Colonic mucosa (tissue), 4 donors: Measurements from ENCODE around the gene COG8. TPM values are rescaled to one million over a fixed set of nuclear protein-coding genes. Genes with fewer than 3 reads are reported as not detected.
"Not testable (repeated sequence)": the region's sequence is repeated elsewhere in the genome, so short reads cannot be mapped to it uniquely, and the experiment has no call there.

ENCODE experiments used
- DNase-seq: peaks from one replicate; pipeline ENCODE4 v3.0.0-alpha.2; 2020
- H3K27ac ChIP-seq: fragments of 200-600 bp; one replicate; pipeline ENCODE4 v1.8.0; 2021
- H3K27me3 ChIP-seq: fragments of 200-600 bp; one replicate; pipeline ENCODE4 v1.8.0; 2021
- H3K36me3 ChIP-seq: fragments of 200-600 bp; one replicate; pipeline ENCODE4 v1.8.0; 2021
- H3K4me1 ChIP-seq: fragments of 200-600 bp; one replicate; pipeline ENCODE4 v1.8.0; 2021; ENCODE audit warnings: mild to moderate bottlenecking
- H3K4me3 ChIP-seq: fragments of 200-600 bp; one replicate; pipeline ENCODE4 v1.8.0; 2021
- H3K9ac ChIP-seq, 2 donors: one replicate each; pipeline ENCODE4 v1.7.0; 2013; ENCODE audit warnings: control low read depth in 2 of 2, low read depth in 2 of 2, low read length in 2 of 2
- H3K9me3 ChIP-seq: fragments of 200-600 bp; one replicate; pipeline ENCODE4 v1.8.0; 2021
- CTCF ChIP-seq: fragments of 200-600 bp; IDR thresholded peaks from one replicate; pipeline ENCODE4 v1.8.0; 2022; ENCODE audit warnings: antibody characterized with exemption, mild to moderate bottlenecking
- intact Hi-C: fragments of 100-400 bp; cut with DNase I; formaldehyde crosslinking; loops from one replicate; pipeline ENCODE4 v1.14.1; 2022
- total RNA-seq, 2 donors: library from RNA; stranded (reverse); fragmentation: NEBNext Ultra II Directional in 1 of 2; extraction: Animal tissue kit (Norgen Biotek cat#: 25700) in 1 of 2; gene quantifications; one replicate each; pipeline ENCODE4 v1.2.1, GENCODE V29; 2021
- donor health status: healthy.
- donor health status: DM: no; HTN: no; CAD: no.
- donor health status: DM: no; HTN: no; CAD: no.

The COG8 gene
- total RNA-seq, 2 donors from 2014 or later, result 28.4 to 44.5 TPM

- intact Hi-C loops, result no loop called here
- Histone ChIP-seq H3K36me3 (peaks cover 17% of the 10 kb centered on the region), H3K4me3 (no peak overlapping the region), H3K9me3 (no peaks in the 10 kb centered on the region), H3K27me3 (no peaks in the 10 kb centered on the region), H3K27ac (no peak overlapping the region), H3K4me1 (no peaks in the 10 kb centered on the region), H3K9ac (no peak overlapping the region)
- no peak for DNase-seq
- TF ChIP-seq CTCF, result no peak
Measured at GRCh38 chr16:69368866-69369265, 29.5 kb upstream of the COG8 start.

- Histone ChIP-seq H3K4me1 (no peaks in the 10 kb centered on the region), H3K27ac (no peak overlapping the region), H3K27me3 (no peaks in the 10 kb centered on the region), H3K36me3 (peaks cover 17% of the 10 kb centered on the region), H3K9ac (no peak overlapping the region), H3K4me3 (no peak overlapping the region), H3K9me3 (no peaks in the 10 kb centered on the region)
- TF ChIP-seq CTCF, result no peak
- intact Hi-C loops, result no loop called here
- no peak for DNase-seq
Measured at GRCh38 chr16:69367980-69368379, 28.6 kb upstream of the COG8 start.

DNA sequence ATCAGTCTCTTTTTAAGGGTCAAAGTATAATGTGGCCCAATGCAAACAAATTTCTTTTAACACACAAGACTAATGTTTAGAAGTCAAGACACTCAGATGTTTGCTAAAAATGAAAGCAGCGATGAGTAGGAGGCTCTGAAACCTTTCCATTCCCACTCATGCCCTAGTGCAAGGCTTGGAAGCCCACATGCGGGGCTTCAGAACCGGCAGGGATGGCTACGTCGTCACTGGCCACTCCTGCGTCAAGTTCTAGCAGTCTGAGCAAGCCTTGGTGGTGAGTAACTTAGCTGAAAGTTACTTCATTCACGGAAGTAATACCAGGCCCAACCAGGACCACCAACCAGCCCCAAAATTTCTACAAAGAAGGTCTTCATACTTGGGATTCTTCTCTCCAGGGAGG is 27.1 kb upstream of the COG8 start:
- intact Hi-C loops, result no loop called here
- H3K9me3 ChIP-seq, result no peaks in the 10 kb centered on the region
- DNase-seq, result no peak
- peaks cover 12% of the 10 kb centered on the region for H3K36me3 ChIP-seq
- H3K4me1 ChIP-seq, result no peaks in the 10 kb centered on the region
- H3K4me3 ChIP-seq, result no peak overlapping the region
- no peak overlapping the region for H3K27ac ChIP-seq
- TF ChIP-seq CTCF, result no peak
- no peak overlapping the region for H3K9ac ChIP-seq
- H3K27me3 ChIP-seq, result no peaks in the 10 kb centered on the region

DNA sequence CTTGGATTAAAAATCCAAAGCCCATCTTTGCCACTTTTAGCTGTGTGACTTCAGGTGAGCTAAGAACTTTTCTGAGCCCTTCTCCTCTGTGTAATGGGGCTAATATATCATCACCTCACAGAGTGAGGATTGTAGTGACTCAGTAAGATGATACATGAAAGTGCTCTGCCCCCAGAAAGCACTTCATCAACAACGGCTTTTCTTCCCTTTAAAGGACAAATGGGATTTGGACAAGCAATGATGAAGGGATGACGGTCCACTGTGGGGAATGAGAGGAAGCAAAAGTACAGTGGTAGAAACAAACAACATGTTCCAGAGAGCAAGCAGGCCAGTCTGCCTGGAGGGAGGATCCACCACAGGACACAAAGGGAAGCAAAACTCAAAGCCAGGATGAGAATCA is 26.5 kb upstream of the COG8 start:
- intact Hi-C loops, result no loop called here
- Histone ChIP-seq H3K9ac (no peak overlapping the region), H3K4me3 (no peak overlapping the region), H3K4me1 (no peaks in the 10 kb centered on the region), H3K27me3 (no peaks in the 10 kb centered on the region), H3K9me3 (no peaks in the 10 kb centered on the region), H3K27ac (no peak overlapping the region), H3K36me3 (peaks cover 12% of the 10 kb centered on the region)
- no peak for TF ChIP-seq CTCF
- DNase-seq, result no peak

GRCh38 chr16:69364088-69364487 is 24.7 kb upstream of the COG8 start:
- Histone ChIP-seq H3K27me3 (no peaks in the 10 kb centered on the region), H3K36me3 (peaks cover 12% of the 10 kb centered on the region), H3K27ac (no peak overlapping the region), H3K9me3 (no peaks in the 10 kb centered on the region), H3K9ac (no peak overlapping the region), H3K4me3 (no peak overlapping the region), H3K4me1 (no peaks in the 10 kb centered on the region)
- DNase-seq, result no peak
- intact Hi-C loops, result no loop called here
- no peak for TF ChIP-seq CTCF

GRCh38 chr16:69363281-69363717 is 23.9 kb upstream of the COG8 start:
- intact Hi-C loops, result no loop called here
- no peak for TF ChIP-seq CTCF
- no peak overlapping the region for H3K9ac ChIP-seq
- H3K4me3 ChIP-seq, result no peak overlapping the region
- H3K36me3 ChIP-seq, result peaks cover 12% of the 10 kb centered on the region
- H3K4me1 ChIP-seq, result no peaks in the 10 kb centered on the region
- no peak overlapping the region for H3K27ac ChIP-seq
- no peaks in the 10 kb centered on the region for H3K9me3 ChIP-seq
- DNase-seq, result no peak
- no peaks in the 10 kb centered on the region for H3K27me3 ChIP-seq

DNA sequence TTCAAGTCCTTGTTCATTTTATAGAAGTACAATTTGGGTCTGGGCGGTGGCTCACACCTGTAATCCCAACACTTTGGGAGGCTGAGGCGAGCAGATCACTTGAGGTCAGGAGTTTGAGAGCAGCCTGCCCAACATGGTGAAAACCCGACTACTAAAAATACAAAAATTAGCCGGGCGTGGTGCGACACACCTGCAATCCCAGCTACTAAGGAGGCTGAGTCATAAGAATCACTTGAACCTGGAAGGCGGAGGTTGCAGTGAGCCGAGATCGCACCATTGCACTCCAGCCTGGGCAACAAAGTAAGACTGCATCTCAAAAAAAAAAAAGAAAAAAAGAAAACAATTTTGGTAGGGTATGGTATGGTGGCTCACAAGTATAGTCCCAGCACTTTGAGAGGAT is 20.7 kb upstream of the COG8 start:
- H3K9me3 ChIP-seq, H3K9ac ChIP-seq, H3K36me3 ChIP-seq, intact Hi-C loops, DNase-seq, H3K4me3 ChIP-seq, H3K27ac ChIP-seq, H3K27me3 ChIP-seq, H3K4me1 ChIP-seq: not testable (repeated sequence)
